Central memory CD8-positive, alpha-beta T cell (primary cell): ENCODE measurements around the gene ETS1.
"Not testable (repeated sequence)": the region's sequence is repeated elsewhere in the genome, so short reads cannot be mapped to it uniquely, and the experiment has no call there.

Experiments used
- ATAC-seq: fragments of 150-1000 bp; cut with Tn5 transposase; replicated peaks from 2 replicates; pipeline ENCODE4 v1.10.0; 2022; ENCODE audit warnings: mild to moderate bottlenecking, moderate FRiP score, moderate number of reproducible peaks; ENCODE audit not compliant: poor library complexity, severe bottlenecking; ENCODE audit errors: extremely low read depth
- DNase-seq, 2 donors: peaks; one replicate each; pipeline ENCODE4 v3.0.0; 2021; ENCODE audit warnings: low spot score in 2 of 2
- H3K27ac Mint-ChIP-seq: one replicate; pipeline ENCODE4 v1.8.0; 2022; ENCODE audit warnings: low read depth, mild to moderate bottlenecking, moderate library complexity, mixed read lengths
- H3K27me3 Mint-ChIP-seq: one replicate; pipeline ENCODE4 v1.8.0; 2022; ENCODE audit warnings: mixed read lengths
- H3K36me3 Mint-ChIP-seq: one replicate; pipeline ENCODE4 v1.8.0; 2022; ENCODE audit warnings: mild to moderate bottlenecking, moderate library complexity, mixed read lengths; ENCODE audit not compliant: insufficient read depth
- H3K4me1 Mint-ChIP-seq: one replicate; pipeline ENCODE4 v1.8.0; 2022; ENCODE audit warnings: mixed read lengths
- H3K4me3 Mint-ChIP-seq: one replicate; pipeline ENCODE4 v1.8.0; 2022; ENCODE audit warnings: mild to moderate bottlenecking, moderate library complexity, mixed read lengths
- H3K9me3 Mint-ChIP-seq: one replicate; pipeline ENCODE4 v1.8.0; 2022; ENCODE audit warnings: mixed read lengths

The ETS1 gene

GRCh38 chr11:128456566-128457268, 130.6 kb downstream of the ETS1 start:
- H3K27me3 Mint-ChIP-seq, result no peaks in the 10 kb centered on the region
- H3K4me3 Mint-ChIP-seq, result no peak overlapping the region
- H3K4me1 Mint-ChIP-seq, result peaks cover 73% of the 10 kb centered on the region
- no peak for DNase-seq
- H3K27ac Mint-ChIP-seq, result peak overlapping the region; percentile 38
- H3K9me3 Mint-ChIP-seq, result no peaks in the 10 kb centered on the region
- ATAC-seq, result no peak
- H3K36me3 Mint-ChIP-seq, result peaks cover 50% of the 10 kb centered on the region

DNA sequence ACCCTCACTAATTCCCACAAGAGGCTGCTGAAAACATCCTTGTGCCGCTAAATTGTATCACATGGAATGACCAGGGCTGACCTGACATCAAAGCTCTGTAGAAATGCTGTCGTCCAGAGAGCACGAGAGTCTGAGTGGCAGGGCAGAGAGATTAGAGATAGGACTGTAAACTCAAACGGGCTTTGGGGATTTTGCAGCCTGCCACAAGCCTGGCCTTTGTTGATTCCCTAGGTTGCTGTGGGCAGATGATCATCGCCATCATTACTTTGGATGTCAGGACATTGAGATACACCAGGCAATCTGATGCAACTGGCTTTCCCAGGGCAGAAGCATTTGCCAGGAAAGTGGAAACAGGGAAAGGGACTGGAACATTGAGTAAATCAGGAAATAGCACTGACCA, 131.6 kb downstream of the ETS1 start:
- H3K27me3 Mint-ChIP-seq, result no peaks in the 10 kb centered on the region
- ATAC-seq, result no peak
- no peak overlapping the region for H3K4me3 Mint-ChIP-seq
- H3K36me3 Mint-ChIP-seq, result peaks cover 42% of the 10 kb centered on the region
- peaks cover 71% of the 10 kb centered on the region for H3K4me1 Mint-ChIP-seq
- DNase-seq, result no peak
- peak overlapping the region; percentile 15 for H3K27ac Mint-ChIP-seq
- no peaks in the 10 kb centered on the region for H3K9me3 Mint-ChIP-seq

DNA sequence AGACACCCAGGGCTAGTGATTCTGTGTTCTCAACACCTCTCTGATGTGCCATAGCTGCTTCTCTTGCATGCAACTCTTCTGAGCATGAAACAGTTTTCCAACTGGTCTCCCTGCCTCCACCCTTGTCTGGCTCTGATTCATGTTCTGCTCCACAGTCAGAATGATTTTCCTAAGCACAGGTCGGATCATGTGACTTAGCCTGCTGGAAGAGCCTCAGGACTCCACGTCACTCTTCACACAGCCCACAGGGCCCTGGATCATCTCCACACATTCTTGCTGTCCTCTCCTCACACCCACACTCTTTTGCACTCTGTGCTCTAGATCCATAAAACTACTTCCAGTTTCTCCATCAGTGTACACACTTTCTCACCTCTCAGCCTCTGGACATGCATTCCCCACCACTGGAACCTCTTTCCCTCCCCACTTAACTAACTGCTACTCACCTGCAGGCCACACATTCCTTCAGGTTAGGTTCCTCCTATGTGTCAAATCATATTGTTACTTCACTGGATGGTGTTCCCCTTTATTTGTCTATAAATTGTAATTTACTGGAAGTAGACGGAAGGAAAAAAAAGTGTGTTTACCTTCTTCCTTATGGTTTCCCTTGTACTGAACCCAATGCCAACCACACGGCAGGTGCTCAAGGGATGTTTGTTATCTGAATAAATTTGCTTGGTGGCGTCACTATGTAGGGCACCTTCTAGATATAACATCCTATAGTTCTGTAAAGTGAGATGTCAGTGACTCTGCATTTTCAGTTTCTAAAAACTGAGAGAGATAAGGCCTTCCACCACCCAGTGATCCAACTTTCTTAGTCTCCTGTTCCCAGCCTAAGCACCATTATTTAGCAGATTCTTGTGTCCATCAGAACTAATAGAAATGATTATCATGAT, 133.7 kb downstream of the ETS1 start:
- H3K27me3 Mint-ChIP-seq, result no peaks in the 10 kb centered on the region
- peaks cover 63% of the 10 kb centered on the region for H3K4me1 Mint-ChIP-seq
- H3K27ac Mint-ChIP-seq, result peak overlapping the region; percentile 15
- no peak overlapping the region for H3K4me3 Mint-ChIP-seq
- H3K36me3 Mint-ChIP-seq, result peaks cover 27% of the 10 kb centered on the region
- no peak for DNase-seq
- ATAC-seq, result no peak
- H3K9me3 Mint-ChIP-seq, result no peaks in the 10 kb centered on the region

GRCh38 chr11:128451652-128452470, 135.5 kb downstream of the ETS1 start:
- H3K4me1 Mint-ChIP-seq, result peaks cover 56% of the 10 kb centered on the region
- no peak for DNase-seq
- H3K27me3 Mint-ChIP-seq, result no peaks in the 10 kb centered on the region
- H3K36me3 Mint-ChIP-seq, result peaks cover 9% of the 10 kb centered on the region
- no peaks in the 10 kb centered on the region for H3K9me3 Mint-ChIP-seq
- H3K4me3 Mint-ChIP-seq, result no peak overlapping the region
- H3K27ac Mint-ChIP-seq, result peak overlapping the region; percentile 3
- ATAC-seq, result no peak

DNA sequence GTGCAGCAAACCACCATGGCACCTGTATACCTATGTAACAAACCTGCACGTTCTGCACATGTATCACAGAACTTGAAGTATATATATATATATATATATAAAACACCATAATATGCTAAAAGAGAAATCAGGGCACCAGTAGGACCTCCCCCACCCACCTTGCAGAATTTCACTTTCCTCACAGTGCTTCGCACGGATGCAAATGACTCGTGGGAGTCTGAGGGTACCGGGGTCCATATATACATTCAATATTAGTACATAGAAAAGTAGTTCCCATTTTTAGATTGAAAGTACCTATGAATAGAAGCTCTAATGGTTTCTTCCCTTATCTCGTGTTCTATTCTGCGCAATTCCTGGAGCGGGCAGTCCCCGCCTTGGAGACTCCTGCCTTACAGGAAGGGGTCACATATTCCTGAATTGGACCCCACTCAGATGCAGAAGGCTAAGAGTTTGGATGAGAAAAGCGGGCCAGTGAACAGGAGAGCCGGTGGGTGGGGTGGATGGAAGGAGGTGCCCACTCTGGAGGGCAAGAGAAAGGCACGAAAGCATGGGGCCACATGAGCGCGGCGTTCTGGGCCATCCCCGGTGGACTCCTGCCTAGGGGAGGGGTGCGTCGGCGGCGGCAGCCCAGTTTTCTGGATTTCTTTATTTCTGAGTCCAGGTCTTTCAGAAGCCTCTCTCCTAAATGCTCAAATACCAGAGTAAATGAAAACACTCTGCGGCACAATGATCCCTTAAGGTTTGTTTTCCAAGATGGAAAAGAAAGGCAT, 136.3 kb downstream of the ETS1 start:
- Mint-ChIP-seq H3K27ac (peak overlapping the region; percentile 3), H3K4me1 (peaks cover 56% of the 10 kb centered on the region), H3K4me3 (no peak overlapping the region), H3K27me3 (no peaks in the 10 kb centered on the region), H3K36me3 (peaks cover 5% of the 10 kb centered on the region), H3K9me3 (no peaks in the 10 kb centered on the region)
- ATAC-seq (no peak), DNase-seq (no peak)

DNA sequence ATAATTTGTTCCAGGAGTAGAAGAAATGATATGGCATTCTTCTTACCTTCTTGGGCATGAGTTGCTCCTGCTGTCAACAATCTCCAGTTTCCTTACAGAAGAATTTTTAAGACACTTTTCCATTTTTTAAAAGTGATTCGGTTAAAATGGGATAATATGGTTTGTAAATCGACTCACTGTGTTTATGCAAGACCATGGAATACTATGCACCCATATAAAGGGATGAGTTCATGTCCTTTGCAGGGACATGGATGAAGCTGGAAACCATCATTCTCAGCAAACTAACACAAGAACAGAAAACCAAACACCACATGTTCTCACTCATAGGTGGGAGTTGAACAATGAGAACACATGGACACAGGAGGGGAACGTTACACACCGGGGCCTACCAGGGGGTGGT, 136.9 kb downstream of the ETS1 start:
- H3K4me3 Mint-ChIP-seq, ATAC-seq, H3K27me3 Mint-ChIP-seq, DNase-seq, H3K27ac Mint-ChIP-seq, H3K36me3 Mint-ChIP-seq, H3K9me3 Mint-ChIP-seq: not testable (repeated sequence)
- H3K4me1 Mint-ChIP-seq, result peaks cover 51% of the 10 kb centered on the region

DNA sequence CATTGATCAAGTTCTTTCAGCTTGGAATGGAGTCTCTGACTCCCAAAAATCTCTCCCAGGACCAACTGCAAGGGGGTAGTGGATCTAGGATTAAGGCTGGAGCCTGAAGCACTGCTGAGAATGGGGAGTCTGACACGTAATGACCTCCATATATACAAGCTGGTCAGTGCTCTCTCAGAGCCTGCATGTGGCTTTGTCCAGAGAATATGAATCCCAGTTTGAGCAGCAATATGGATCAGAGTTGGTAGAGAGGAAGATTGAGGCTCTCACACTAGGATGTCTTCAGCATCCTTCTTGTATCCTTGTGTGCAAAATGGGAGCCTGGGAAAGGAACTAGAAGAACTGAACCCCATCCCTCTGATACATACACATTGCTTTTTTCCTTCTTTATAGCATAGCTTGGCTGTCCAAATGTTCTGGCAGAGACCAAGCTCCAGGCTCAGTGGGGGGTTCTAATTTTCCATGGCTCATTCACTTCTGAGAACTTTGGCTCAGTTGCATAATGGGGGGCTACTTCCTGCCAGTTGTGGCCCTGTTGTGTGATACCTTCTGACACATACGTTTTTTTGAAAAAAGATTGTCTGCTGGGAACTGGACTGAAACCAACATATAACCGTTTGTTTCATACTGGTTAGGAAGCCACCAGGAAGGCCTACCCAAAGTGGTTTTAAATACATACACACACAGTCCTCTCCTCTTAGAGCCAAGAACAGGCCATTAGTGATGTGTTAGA, 138.2 kb downstream of the ETS1 start:
- no peak overlapping the region for H3K4me3 Mint-ChIP-seq
- H3K36me3 Mint-ChIP-seq, result peaks cover 5% of the 10 kb centered on the region
- H3K27ac Mint-ChIP-seq, result no peak overlapping the region
- H3K27me3 Mint-ChIP-seq, result no peaks in the 10 kb centered on the region
- DNase-seq (no peak), ATAC-seq (no peak)
- no peaks in the 10 kb centered on the region for H3K9me3 Mint-ChIP-seq
- H3K4me1 Mint-ChIP-seq, result peaks cover 38% of the 10 kb centered on the region

- no peak for ATAC-seq
- Mint-ChIP-seq H3K36me3 (peaks cover 5% of the 10 kb centered on the region), H3K27me3 (no peaks in the 10 kb centered on the region), H3K9me3 (no peaks in the 10 kb centered on the region), H3K4me3 (no peak overlapping the region), H3K4me1 (peaks cover 30% of the 10 kb centered on the region), H3K27ac (no peak overlapping the region)
- DNase-seq, result no peak
These were observed 139.0 kb downstream of the ETS1 start for GRCh38 chr11:128448200-128448886.

GRCh38 chr11:128447233-128447632, 140.1 kb downstream of the ETS1 start:
- no peaks in the 10 kb centered on the region for H3K9me3 Mint-ChIP-seq
- peaks cover 19% of the 10 kb centered on the region for H3K4me1 Mint-ChIP-seq
- H3K4me3 Mint-ChIP-seq, result no peak overlapping the region
- H3K27ac Mint-ChIP-seq, result peak overlapping the region; percentile 38
- peaks cover 5% of the 10 kb centered on the region for H3K36me3 Mint-ChIP-seq
- DNase-seq (no peak), ATAC-seq (no peak)
- no peaks in the 10 kb centered on the region for H3K27me3 Mint-ChIP-seq

DNA sequence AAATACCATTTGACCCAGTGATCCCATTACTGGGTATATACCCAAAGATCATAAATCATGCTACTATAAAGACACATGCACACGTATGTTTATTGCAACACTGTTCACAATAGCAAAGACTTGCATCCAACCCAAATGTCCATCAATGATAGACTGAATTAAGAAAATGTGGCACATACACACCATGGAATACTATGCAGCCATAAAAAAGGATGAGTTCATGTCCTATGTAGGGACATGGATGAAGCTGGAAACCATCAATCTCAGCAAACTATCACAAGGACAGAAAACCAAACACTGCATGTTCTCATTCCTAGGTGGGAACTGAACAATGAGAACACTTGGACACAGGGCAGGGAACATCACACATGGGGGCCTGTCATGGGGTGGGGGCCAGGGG, 141.4 kb downstream of the ETS1 start:
- DNase-seq, H3K4me3 Mint-ChIP-seq, ATAC-seq, H3K36me3 Mint-ChIP-seq, H3K27me3 Mint-ChIP-seq, H3K27ac Mint-ChIP-seq, H3K9me3 Mint-ChIP-seq: not testable (repeated sequence)
- peaks cover 13% of the 10 kb centered on the region for H3K4me1 Mint-ChIP-seq

DNA sequence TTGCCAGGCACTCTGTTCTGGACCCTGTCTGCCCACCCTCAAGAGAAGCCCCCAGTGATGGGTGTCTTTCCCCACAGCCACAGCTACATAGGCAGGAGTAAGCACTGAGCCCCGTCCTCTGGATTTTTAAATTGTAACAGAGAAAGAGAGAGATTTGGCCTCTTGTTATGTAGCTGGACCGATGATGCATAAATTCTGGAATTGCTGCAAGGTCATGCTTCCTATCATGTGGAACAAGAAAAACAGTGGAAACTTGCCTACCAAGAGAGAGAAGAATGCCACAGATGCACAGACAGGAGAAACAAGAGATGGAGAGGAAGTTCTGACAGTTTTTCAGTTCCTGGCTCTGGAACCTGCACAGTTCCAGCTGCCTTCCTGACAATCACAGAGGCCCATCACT, 150.2 kb downstream of the ETS1 start:
- Mint-ChIP-seq H3K36me3 (peaks cover 2% of the 10 kb centered on the region), H3K4me1 (peaks cover 26% of the 10 kb centered on the region), H3K4me3 (no peak overlapping the region), H3K27ac (no peak overlapping the region), H3K9me3 (peaks cover 5% of the 10 kb centered on the region), H3K27me3 (no peaks in the 10 kb centered on the region)
- ATAC-seq (no peak), DNase-seq (no peak)
